ENCODE measurements around the gene PLPP4.

Gene PLPP4

DNA sequence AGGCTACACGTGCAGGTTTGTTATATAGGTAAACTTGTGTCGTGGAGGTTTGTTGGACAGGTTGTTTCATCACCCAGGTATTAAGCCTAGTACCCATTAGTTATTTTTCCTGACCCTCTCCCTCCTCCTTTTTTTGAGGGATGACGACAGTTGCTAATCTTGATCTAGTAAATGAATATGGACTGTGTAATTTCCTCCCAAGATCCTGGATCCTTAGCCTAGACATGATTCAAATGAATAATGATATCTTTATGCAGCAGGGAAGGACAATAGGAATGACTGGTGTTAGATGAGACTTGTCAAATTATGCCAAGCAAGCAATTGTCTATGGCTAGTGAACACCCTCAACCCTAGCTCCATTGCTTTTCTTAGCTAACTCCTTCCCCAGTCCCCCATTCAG, 156.2 kb downstream of the PLPP4 start:
- ATAC-seq, result no peak

DNA sequence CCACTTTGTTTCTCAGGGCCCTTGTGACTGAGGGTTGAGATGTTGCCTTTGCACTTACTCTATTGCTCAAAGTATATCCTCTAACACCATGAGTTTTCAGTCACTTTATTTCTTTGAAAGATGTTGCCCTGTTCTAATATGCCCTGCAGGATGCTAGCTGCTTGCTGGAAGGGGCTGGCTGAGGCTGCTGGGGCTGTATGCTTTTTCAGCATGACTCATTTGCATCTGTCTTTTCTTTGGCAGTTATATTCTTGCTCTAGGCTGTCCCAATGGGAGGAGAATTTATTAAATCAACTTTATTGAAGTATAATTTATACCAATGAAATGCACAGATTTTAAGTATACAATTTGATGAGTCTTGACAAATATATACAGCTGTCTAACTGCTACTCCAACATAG, 157.7 kb downstream of the PLPP4 start:
- no peak for ATAC-seq

DNA sequence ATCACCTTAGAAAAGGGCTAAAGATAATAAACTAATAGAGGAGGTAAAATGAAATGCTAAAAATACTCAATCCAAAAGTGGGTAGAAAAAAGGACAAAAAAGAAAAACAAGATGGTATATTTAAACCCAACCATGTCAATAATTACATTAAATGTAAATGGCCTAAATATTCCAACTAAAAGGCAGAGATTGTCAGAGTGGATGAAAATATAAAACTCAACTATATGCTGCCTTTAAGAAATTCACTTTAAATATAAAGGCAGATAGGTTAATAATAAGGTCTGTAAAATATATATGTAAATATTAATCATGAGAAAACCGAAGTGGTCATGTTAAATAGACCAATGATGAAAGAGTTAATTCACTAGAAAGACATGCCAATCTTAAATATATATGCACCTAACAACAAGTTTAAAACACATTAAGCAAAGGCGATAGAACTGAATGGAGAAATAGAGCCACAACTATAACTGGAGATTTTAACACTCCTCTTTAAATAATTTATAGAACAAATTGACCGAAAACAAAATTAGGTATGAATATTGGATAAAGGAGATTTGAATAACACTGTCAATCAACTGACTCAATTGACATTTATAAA, 159.4 kb downstream of the PLPP4 start:
- no peak for ATAC-seq

DNA sequence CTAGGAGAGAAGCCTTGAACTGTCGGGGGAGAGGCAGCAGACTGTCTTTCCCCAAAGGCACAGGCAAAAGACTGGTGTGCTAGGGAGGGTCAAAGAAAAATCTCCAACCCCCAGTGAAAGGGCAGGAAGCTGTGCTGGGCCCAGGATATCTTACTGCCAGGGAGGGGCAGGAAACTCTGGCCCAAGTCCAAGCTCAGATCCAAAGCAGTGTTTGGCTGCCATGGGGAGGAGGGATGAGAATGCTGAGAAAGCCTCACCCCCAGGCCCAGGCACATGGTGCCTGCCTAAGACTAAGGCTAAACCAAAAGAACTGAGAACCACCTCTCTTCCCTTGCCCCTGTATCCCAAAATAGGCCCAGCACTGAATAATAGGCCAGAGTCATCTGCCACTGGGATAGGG, 171.2 kb downstream of the PLPP4 start:
- ATAC-seq, result no peak

DNA sequence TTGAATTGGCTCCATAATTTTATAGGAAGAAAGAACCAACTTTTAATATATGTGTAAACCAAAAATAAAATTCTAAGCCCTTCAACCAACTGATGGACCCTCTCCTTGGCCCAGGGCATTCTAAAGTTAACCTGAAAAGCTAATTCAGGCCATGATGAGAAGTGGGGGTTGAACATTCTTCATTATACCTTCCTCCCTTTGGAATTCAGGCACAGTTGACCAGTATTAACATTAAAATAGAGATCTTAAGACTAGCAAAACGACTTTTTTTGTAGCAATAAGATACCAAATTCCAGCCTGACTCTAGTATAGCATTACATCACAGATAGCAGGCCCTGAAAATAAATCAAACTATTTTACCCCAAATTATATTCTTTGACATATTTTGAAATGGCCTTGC, 173.2 kb downstream of the PLPP4 start:
- no peak for ATAC-seq

GRCh38 chr10:120632047-120632446, 175.0 kb downstream of the PLPP4 start:
- ATAC-seq, result no peak

DNA sequence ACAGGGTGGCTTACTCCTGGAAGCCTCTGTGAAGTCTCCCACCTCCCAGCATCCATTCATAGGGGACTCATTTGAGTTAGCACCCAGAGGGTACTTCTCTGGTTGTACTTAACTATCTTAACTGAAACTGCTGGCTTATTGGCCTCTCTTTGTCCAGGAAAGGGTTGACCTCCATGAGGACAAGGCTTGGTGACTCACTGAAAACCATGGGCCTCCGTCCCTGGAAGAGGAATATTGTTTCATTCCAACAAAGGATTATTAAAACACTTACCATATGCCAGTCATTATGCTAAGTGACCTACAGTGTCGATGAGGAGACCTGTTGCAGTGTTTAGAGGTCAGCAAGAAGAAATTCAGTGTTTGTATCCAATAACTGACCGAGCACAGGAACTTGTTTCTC, 175.9 kb downstream of the PLPP4 start:
- ATAC-seq, result no peak

DNA sequence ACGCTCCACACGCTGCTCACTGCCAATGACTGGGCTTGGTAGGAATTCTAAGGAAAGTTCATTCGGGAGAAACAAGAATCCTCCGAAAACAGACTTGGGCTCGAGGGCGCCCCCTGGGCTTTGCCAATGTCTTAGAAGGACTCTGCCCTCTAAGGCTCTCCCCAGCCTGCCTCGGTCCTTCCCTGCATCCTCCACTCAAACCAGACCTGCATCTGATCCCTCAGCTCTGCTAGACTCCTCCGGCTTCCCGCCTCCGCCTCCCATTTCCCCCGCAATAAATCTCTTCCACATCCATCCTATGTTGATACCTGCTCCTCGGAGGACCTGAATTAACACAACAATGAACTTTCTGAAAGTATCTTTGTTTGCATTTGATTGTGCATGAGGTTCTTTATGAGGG, 177.6 kb downstream of the PLPP4 start:
- ATAC-seq, result no peak
